SK-N-SH (cell line): ENCODE results near the gene PCSK9. TPM values are rescaled to one million over a fixed set of nuclear protein-coding genes. Genes with fewer than 3 reads are reported as not detected.

ENCODE experiments used
- CTCF ChIA-PET: fragments of 300-600, 350-600 bp; formaldehyde crosslinking; extraction: SDS; loops from one replicate; lab custom pipeline; 2021; lab: Yijun Ruan, JAX
- POLR2A ChIA-PET: fragments of 350-600 bp; sonication (Branson Sonifier 250); formaldehyde crosslinking; extraction: SDS; loops from one replicate; lab custom pipeline; 2020; ENCODE audit warnings: antibody characterized with exemption, inconsistent platforms; lab: Yijun Ruan, JAX
- DNase-seq: peaks from one replicate; pipeline ENCODE4 v3.0.0; 2012
- H2AFZ ChIP-seq: fragments of 200-600 bp; sonication (generic); 2 replicates; pipeline ENCODE4 v1.8.1; 2016; ENCODE audit warnings: antibody characterized with exemption, mild to moderate bottlenecking, low read depth
- H3F3A ChIP-seq: fragments of 200-600 bp; sonication (generic); replicated peaks from 2 replicates; pipeline ENCODE3; 2016; ENCODE audit warnings: antibody characterized with exemption, mild to moderate bottlenecking; ENCODE audit not compliant: insufficient read depth
- H3K27ac ChIP-seq, 2 experiments: fragments of 200-500 bp in 1 of 2; fragments of 200-600 bp in 1 of 2; sonication (Bioruptor generic) in 1 of 2; sonication (generic), shearing (Covaris generic) in 1 of 2; 2 replicates each; pipeline versions ENCODE4 v1.5.1 to v1.6.1; 2014 to 2016; ENCODE audit warnings: low read depth in 2 of 2, inconsistent platforms in 1 of 2, low read length in 1 of 2, mild to moderate bottlenecking in 1 of 2, mixed read lengths in 1 of 2
- H3K27me3 ChIP-seq: fragments of 200-600 bp; sonication (generic), shearing (Covaris generic); 2 replicates; pipeline ENCODE4 v1.6.1; 2016; ENCODE audit warnings: mixed run types; ENCODE audit not compliant: insufficient read depth
- H3K36me3 ChIP-seq, 2 experiments: fragments of 200-500 bp in 1 of 2; fragments of 200-600 bp in 1 of 2; sonication (Bioruptor generic) in 1 of 2; sonication (generic) in 1 of 2; replicated peaks in 1 of 2; 2 replicates each; pipeline versions ENCODE3 to v1.5.1; 2014 to 2016; ENCODE audit warnings: low read length in 1 of 2, mild to moderate bottlenecking in 1 of 2; ENCODE audit not compliant: insufficient read depth in 2 of 2, control insufficient read depth in 1 of 2
- H3K4me1 ChIP-seq, 2 experiments: fragments of 200-500 bp in 1 of 2; fragments of 200-600 bp in 1 of 2; sonication (Bioruptor generic) in 1 of 2; sonication (generic), shearing (Covaris generic) in 1 of 2; 2 replicates each; pipeline versions ENCODE4 v1.5.1 to v1.6.1; 2014 to 2016; ENCODE audit warnings: low read depth in 1 of 2, low read length in 1 of 2, mixed run types in 1 of 2; ENCODE audit not compliant: insufficient read depth in 2 of 2, control insufficient read depth in 1 of 2
- H3K4me2 ChIP-seq: fragments of 200-600 bp; sonication (generic), shearing (Covaris generic); 2 replicates; pipeline ENCODE4 v1.6.1; 2017; ENCODE audit warnings: mixed run types
- H3K4me3 ChIP-seq, 2 experiments: fragments of 200-500 bp in 1 of 2; fragments of 200-600 bp in 1 of 2; sonication (Bioruptor generic) in 1 of 2; sonication (generic), shearing (Covaris generic) in 1 of 2; 2 replicates each; pipeline versions ENCODE4 v1.5.1 to v1.8.1; 2014 to 2016; ENCODE audit warnings: low read depth in 2 of 2, inconsistent platforms in 1 of 2, low read length in 1 of 2, mild to moderate bottlenecking in 1 of 2, mixed read lengths in 1 of 2, moderate library complexity in 1 of 2
- H3K79me2 ChIP-seq: fragments of 200-600 bp; sonication (generic); 2 replicates; pipeline ENCODE4 v1.8.1; 2017; ENCODE audit warnings: mild to moderate bottlenecking; ENCODE audit not compliant: insufficient read depth
- H3K9ac ChIP-seq: fragments of 200-600 bp; sonication (generic); 2 replicates; pipeline ENCODE4 v1.6.1; 2017; ENCODE audit warnings: mixed run types
- H3K9me2 ChIP-seq: fragments of 200-600 bp; sonication (generic); 2 replicates; pipeline ENCODE4 v1.6.1; 2017; ENCODE audit warnings: mixed run types
- H3K9me3 ChIP-seq: fragments of 200-600 bp; sonication (generic); 2 replicates; pipeline ENCODE4 v1.6.1; 2017; ENCODE audit warnings: mixed run types, mild to moderate bottlenecking, moderate library complexity
- H4K20me1 ChIP-seq: fragments of 200-600 bp; sonication (generic); 2 replicates; pipeline ENCODE4 v1.6.1; 2017; ENCODE audit warnings: mild to moderate bottlenecking, mixed run types; ENCODE audit not compliant: insufficient read depth
- CHD2 ChIP-seq: fragments of 150-350 bp; IDR thresholded peaks from 2 replicates; pipeline ENCODE4 v1.6.1; 2018; ENCODE audit warnings: low read length; ENCODE audit not compliant: partially characterized antibody
- ELF1 ChIP-seq: IDR thresholded peaks from 2 replicates; pipeline ENCODE4 v1.4.0; 2012
- EZH2phosphoT487 ChIP-seq: fragments of 200-600 bp; sonication (generic); IDR thresholded peaks from 2 replicates; pipeline ENCODE4 v1.6.1; 2017; ENCODE audit warnings: low read depth, mixed run types, mild to moderate bottlenecking, antibody characterized with exemption, moderate library complexity, borderline replicate concordance
- FOSL2 ChIP-seq: IDR thresholded peaks from 2 replicates; pipeline ENCODE4 v1.4.0; 2012; ENCODE audit warnings: low read depth, mild to moderate bottlenecking, moderate library complexity, borderline replicate concordance
- FOXJ3 ChIP-seq: sonication (generic); formaldehyde crosslinking; IDR thresholded peaks from 2 replicates; pipeline ENCODE4 v1.5.1; 2020; ENCODE audit warnings: mild to moderate bottlenecking, missing genetic modification reagents
- GABPA ChIP-seq: IDR thresholded peaks from 2 replicates; pipeline ENCODE4 v1.4.0; 2012; ENCODE audit warnings: low read depth, mild to moderate bottlenecking
- NRF1 ChIP-seq: IDR thresholded peaks from 2 replicates; pipeline ENCODE4 v1.6.1; 2012; ENCODE audit warnings: low read depth, mild to moderate bottlenecking, low read length
- POLR2AphosphoS5 ChIP-seq: IDR thresholded peaks from 2 replicates; pipeline ENCODE4 v1.6.1; 2012; ENCODE audit warnings: low read depth, low read length
- RAD21 ChIP-seq: IDR thresholded peaks from 2 replicates; pipeline ENCODE4 v1.6.1; 2012; ENCODE audit warnings: mild to moderate bottlenecking, low read length
- RFX5 ChIP-seq: IDR thresholded peaks from 2 replicates; pipeline ENCODE4 v1.6.1; 2012; ENCODE audit warnings: mild to moderate bottlenecking, improper control_type of control experiment, low read length
- RXRA ChIP-seq: IDR thresholded peaks from 2 replicates; pipeline ENCODE4 v1.4.0; 2012; ENCODE audit warnings: low read depth, mild to moderate bottlenecking, borderline replicate concordance
- SMC3 ChIP-seq: IDR thresholded peaks from 2 replicates; pipeline ENCODE4 v1.6.1; 2012; ENCODE audit warnings: low read depth, low read length, improper control_type of control experiment
- TAF1 ChIP-seq: IDR thresholded peaks from 2 replicates; pipeline ENCODE4 v1.6.1; 2012; ENCODE audit warnings: low read depth, mild to moderate bottlenecking, low read length, moderate library complexity, borderline replicate concordance
- TCF12 ChIP-seq: IDR thresholded peaks from 2 replicates; pipeline ENCODE4 v1.4.0; 2012
- WGBS: methylation state at CpG from one replicate; pipeline ENCODE4 v1.1.6; 2017; ENCODE audit warnings: low lambda C conversion rate; 5-methylcytosine and 5-hydroxymethylcytosine counted together
- polyA plus RNA-seq, 3 experiments: library from polyadenylated mRNA; depleted of rRNA; stranded (reverse); fragments of >200 nt; gene quantifications; 2 replicates each; pipeline ENCODE4 v1.2.3, GENCODE V29; 2012
- TF ChIP-seq, protein P1 (sequence below): fragments of 150-350 bp; IDR thresholded peaks from 2 replicates; pipeline ENCODE4 v1.6.1; 2016; ENCODE audit warnings: mild to moderate bottlenecking, low read depth, low read length
- TF ChIP-seq, protein P2 (sequence below): IDR thresholded peaks from 2 replicates; pipeline ENCODE4 v1.4.0; 2012; ENCODE audit warnings: low read depth, borderline replicate concordance
- TF ChIP-seq, protein P3 (sequence below): IDR thresholded peaks from 2 replicates; pipeline ENCODE4; 2012
- TF ChIP-seq, protein P4 (sequence below): fragments of 150-350 bp; IDR thresholded peaks from 2 replicates; pipeline ENCODE4 v1.6.1; 2017; ENCODE audit warnings: antibody characterized with exemption, low read length, low read depth, borderline replicate concordance

Gene PCSK9
- polyA plus RNA-seq, 1 of the 3 experiments (the other 2 are of a cell fraction), result 0.02 TPM

DNA sequence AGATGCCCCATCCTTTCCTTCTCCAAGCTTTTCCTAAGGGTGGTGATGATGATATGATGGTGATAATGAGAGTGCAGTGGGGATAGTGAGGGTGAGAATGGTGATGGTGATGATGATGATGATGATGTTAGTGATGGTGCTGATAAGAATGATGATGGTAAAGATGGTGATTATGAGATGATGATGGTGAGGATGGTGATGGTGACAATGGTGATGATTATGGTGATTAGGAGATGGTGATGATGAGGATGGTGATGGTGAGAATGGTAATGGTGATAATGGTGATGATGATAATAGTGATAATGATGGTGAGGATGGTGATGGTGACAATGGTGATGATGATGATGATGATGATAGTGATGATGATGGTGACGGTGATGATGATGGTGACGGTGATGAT, 36.7 kb upstream of the PCSK9 start:
- Histone ChIP-seq H3K9me3 (no peaks in the 10 kb centered on the region), H3K4me3 (no peak overlapping the region), H3K79me2 (no peaks in the 10 kb centered on the region), H3K4me1 (no peaks in the 10 kb centered on the region), H3K9me2 (no peaks in the 10 kb centered on the region), H4K20me1 (no peaks in the 10 kb centered on the region), H3K27ac (no peak overlapping the region), H3F3A (no peaks in the 10 kb centered on the region), H3K27me3 (no peaks in the 10 kb centered on the region; the same call in 1 of the 2 replicates), H3K4me2 (no peak overlapping the region), H2AFZ (no peak overlapping the region), H3K36me3 (no peaks in the 10 kb centered on the region), H3K9ac (no peak overlapping the region)
- DNase-seq, result no peak
- no peak for TF ChIP-seq ELF1
- TF ChIP-seq, protein P1, sequence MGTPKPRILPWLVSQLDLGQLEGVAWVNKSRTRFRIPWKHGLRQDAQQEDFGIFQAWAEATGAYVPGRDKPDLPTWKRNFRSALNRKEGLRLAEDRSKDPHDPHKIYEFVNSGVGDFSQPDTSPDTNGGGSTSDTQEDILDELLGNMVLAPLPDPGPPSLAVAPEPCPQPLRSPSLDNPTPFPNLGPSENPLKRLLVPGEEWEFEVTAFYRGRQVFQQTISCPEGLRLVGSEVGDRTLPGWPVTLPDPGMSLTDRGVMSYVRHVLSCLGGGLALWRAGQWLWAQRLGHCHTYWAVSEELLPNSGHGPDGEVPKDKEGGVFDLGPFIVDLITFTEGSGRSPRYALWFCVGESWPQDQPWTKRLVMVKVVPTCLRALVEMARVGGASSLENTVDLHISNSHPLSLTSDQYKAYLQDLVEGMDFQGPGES, result no peak
- TF ChIP-seq POLR2AphosphoS5, result no peak
- no peak for TF ChIP-seq RAD21
- no peak for TF ChIP-seq RFX5
- TF ChIP-seq FOSL2, result no peak
- TF ChIP-seq TCF12, result no peak
- 28% methylated on average over 2 of the region's 2 CpGs for WGBS
- CTCF ChIA-PET, result interaction anchor here (1.1 to 10.9 kb wide), 4 partner anchors 14 to 58 kb away, joined by 3 to 159 read pairs (median 36); no protein-coding TSS in a partner anchor
- POLR2A ChIA-PET, result no interaction called here

DNA sequence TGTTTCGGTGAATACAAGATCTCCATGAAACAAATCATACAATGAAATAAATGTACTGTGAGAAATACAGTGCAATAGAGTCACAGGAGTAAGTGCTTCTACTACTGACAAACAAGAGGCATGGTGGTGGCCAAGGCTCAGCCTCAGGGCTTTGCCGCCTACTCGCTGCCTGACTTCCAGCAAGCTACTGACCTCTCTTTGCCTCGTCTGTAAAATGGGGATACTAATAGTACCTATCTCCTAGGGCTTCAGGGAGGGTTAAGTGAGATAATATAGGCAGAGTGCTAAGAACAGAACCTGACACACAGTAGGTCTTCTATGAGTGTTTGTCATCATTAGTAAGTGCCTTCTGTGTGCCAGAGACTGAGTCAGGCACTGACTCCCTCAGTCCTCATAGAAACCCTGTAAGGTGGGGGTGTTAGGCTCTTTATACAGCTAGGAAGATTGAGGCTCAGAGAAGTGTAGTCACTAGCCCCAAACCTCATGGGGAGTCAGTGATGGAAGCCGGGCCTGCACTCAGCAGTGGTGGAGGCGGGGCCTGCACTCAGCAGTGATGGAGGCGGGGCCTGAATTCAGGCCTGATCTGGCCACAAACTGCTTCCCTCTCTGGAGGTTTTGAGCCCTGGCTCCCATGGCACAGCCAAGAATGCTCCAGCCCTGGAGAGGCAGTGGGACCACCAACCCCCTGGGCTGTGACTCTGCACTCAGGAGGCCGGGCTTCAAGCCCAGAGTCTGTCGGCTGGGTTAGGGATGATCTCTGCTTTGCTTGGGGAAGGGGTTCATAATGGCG, 33.8 kb upstream of the PCSK9 start:
- H3K79me2 ChIP-seq, result no peaks in the 10 kb centered on the region
- CTCF ChIA-PET, result interaction anchor here (1.2 to 6.9 kb wide), 5 partner anchors 9 to 61 kb away, joined by 6 to 49 read pairs (median 27); no protein-coding TSS in a partner anchor

More for the DNA sequence above, 33.8 kb upstream of the PCSK9 start:
- no peak for DNase-seq
- Histone ChIP-seq H3K9me3 (no peaks in the 10 kb centered on the region), H3K27me3 (no peaks in the 10 kb centered on the region), H3K36me3 (no peaks in the 10 kb centered on the region), H3K4me2 (no peak overlapping the region), H3K27ac (no peak overlapping the region), H3K4me1 (peaks cover 0 to 4% of the 10 kb centered on the region in 2 experiments; a peak in 1 of 4 replicates), H3K9ac (no peak overlapping the region), H4K20me1 (no peaks in the 10 kb centered on the region), H3K9me2 (no peaks in the 10 kb centered on the region), H2AFZ (no peak overlapping the region), H3F3A (no peaks in the 10 kb centered on the region), H3K4me3 (no peak overlapping the region)
- WGBS, result 77% methylated on average over 6 of the region's 10 CpGs
- no peak for TF ChIP-seq RXRA
- TF ChIP-seq CHD2, result no peak
- no peak for TF ChIP-seq EZH2phosphoT487
- no peak for TF ChIP-seq GABPA
- TF ChIP-seq, protein P2, sequence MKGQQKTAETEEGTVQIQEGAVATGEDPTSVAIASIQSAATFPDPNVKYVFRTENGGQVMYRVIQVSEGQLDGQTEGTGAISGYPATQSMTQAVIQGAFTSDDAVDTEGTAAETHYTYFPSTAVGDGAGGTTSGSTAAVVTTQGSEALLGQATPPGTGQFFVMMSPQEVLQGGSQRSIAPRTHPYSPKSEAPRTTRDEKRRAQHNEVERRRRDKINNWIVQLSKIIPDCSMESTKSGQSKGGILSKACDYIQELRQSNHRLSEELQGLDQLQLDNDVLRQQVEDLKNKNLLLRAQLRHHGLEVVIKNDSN, result no peak
- TF ChIP-seq, protein P3, sequence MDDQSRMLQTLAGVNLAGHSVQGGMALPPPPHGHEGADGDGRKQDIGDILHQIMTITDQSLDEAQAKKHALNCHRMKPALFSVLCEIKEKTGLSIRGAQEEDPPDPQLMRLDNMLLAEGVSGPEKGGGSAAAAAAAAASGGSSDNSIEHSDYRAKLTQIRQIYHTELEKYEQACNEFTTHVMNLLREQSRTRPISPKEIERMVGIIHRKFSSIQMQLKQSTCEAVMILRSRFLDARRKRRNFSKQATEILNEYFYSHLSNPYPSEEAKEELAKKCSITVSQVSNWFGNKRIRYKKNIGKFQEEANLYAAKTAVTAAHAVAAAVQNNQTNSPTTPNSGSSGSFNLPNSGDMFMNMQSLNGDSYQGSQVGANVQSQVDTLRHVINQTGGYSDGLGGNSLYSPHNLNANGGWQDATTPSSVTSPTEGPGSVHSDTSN, result no peak
- no peak for TF ChIP-seq SMC3
- TF ChIP-seq, protein P1, result no peak
- no peak for TF ChIP-seq NRF1
- no peak for TF ChIP-seq POLR2AphosphoS5
- TF ChIP-seq TAF1, result no peak
- TF ChIP-seq FOXJ3 (CRISPR knock-in tag), result no peak
- TF ChIP-seq, protein P4, sequence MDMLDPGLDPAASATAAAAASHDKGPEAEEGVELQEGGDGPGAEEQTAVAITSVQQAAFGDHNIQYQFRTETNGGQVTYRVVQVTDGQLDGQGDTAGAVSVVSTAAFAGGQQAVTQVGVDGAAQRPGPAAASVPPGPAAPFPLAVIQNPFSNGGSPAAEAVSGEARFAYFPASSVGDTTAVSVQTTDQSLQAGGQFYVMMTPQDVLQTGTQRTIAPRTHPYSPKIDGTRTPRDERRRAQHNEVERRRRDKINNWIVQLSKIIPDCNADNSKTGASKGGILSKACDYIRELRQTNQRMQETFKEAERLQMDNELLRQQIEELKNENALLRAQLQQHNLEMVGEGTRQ, result no peak
- TF ChIP-seq ELF1, result no peak
- POLR2A ChIA-PET, result no interaction called here
